GM12878 (cell line): Measurements from ENCODE around the gene TOMM20L. TPM values are rescaled to one million over a fixed set of nuclear protein-coding genes. Genes with fewer than 3 reads are reported as not detected.
A peak's percentile ranks its signal among the peaks of the same experiment; 100 is the strongest.

ENCODE experiments used
- BMI1 ChIP-seq: fragments of 450-650 bp; IDR thresholded peaks from 2 replicates; pipeline ENCODE4 v1.6.1; 2016; ENCODE audit warnings: mild to moderate bottlenecking, moderate library complexity, borderline replicate concordance
- CBFB ChIP-seq: IDR thresholded peaks from 2 replicates; pipeline ENCODE4 v1.6.1; 2016; ENCODE audit warnings: antibody characterized with exemption, low read depth
- CBX5 ChIP-seq: sonication (generic); IDR thresholded peaks from 2 replicates; pipeline ENCODE4 v1.6.1; 2016; ENCODE audit warnings: low read depth, moderate library complexity, mild to moderate bottlenecking, inconsistent platforms
- EP300 ChIP-seq, 2 experiments: fragments of 150-350 bp in 1 of 2; IDR thresholded peaks; 2 replicates each; pipeline ENCODE4 v1.6.1; 2011 to 2012; ENCODE audit warnings: low read depth in 2 of 2, low read length in 2 of 2, borderline replicate concordance in 1 of 2, improper control_type of control experiment in 1 of 2, inconsistent platforms in 1 of 2; ENCODE audit not compliant: control insufficient read depth in 1 of 2
- FOXK2 ChIP-seq: fragments of 450-650 bp; IDR thresholded peaks from 2 replicates; pipeline ENCODE4 v1.6.1; 2017; ENCODE audit warnings: mild to moderate bottlenecking, moderate library complexity
- GABPA ChIP-seq: IDR thresholded peaks from 2 replicates; pipeline ENCODE4 v1.6.1; 2014; ENCODE audit warnings: antibody characterized with exemption, low read depth, mild to moderate bottlenecking, inconsistent platforms
- GATAD2B ChIP-seq: fragments of 450-650 bp; conservative IDR thresholded peaks from 2 replicates; pipeline ENCODE4 v1.6.1; 2017; ENCODE audit warnings: low read depth, mild to moderate bottlenecking, moderate library complexity
- HDGF ChIP-seq: fragments of 450-650 bp; IDR thresholded peaks from 2 replicates; pipeline ENCODE4 v1.6.1; 2016; ENCODE audit warnings: antibody characterized with exemption
- JUND ChIP-seq: IDR thresholded peaks from 2 replicates; pipeline ENCODE4 v1.6.1; 2012; ENCODE audit warnings: low read depth, mild to moderate bottlenecking, low read length, improper control_type of control experiment, moderate library complexity
- KAT2A ChIP-seq: conservative IDR thresholded peaks from 2 replicates; pipeline ENCODE4 v1.6.1; 2011; ENCODE audit warnings: low read depth, low read length; ENCODE audit not compliant: control insufficient read depth
- MTA3 ChIP-seq: IDR thresholded peaks from 2 replicates; pipeline ENCODE4 v1.6.1; 2012; ENCODE audit warnings: low read length, inconsistent platforms, borderline replicate concordance
- NFXL1 ChIP-seq: fragments of 450-650 bp; IDR thresholded peaks from 2 replicates; pipeline ENCODE4 v1.6.1; 2017; ENCODE audit warnings: antibody characterized with exemption, mild to moderate bottlenecking, borderline replicate concordance
- POLR2AphosphoS5 ChIP-seq: IDR thresholded peaks from 2 replicates; pipeline ENCODE4 v1.6.1; 2011; ENCODE audit warnings: mild to moderate bottlenecking, low read length, inconsistent platforms
- POU2F2 ChIP-seq: IDR thresholded peaks from 3 replicates; pipeline ENCODE4 v1.6.1; 2011; ENCODE audit warnings: low read depth, mild to moderate bottlenecking, low read length, borderline replicate concordance
- RAD21 ChIP-seq: IDR thresholded peaks from 2 replicates; pipeline ENCODE4 v1.6.1; 2011; ENCODE audit warnings: mild to moderate bottlenecking, low read depth, low read length, moderate library complexity; ENCODE audit not compliant: insufficient read depth
- RAD51 ChIP-seq: fragments of 450-650 bp; IDR thresholded peaks from 2 replicates; pipeline ENCODE4 v1.6.1; 2016; ENCODE audit warnings: moderate library complexity, mild to moderate bottlenecking, inconsistent platforms
- RELA ChIP-seq: fragments of 450-650 bp; IDR thresholded peaks from 2 replicates; pipeline ENCODE4 v1.8.0; 2014; ENCODE audit warnings: borderline replicate concordance; ENCODE audit not compliant: partially characterized antibody
- RFX5 ChIP-seq: IDR thresholded peaks from 2 replicates; pipeline ENCODE4 v1.6.1; 2011; ENCODE audit warnings: low read depth, low read length, improper control_type of control experiment
- SRF ChIP-seq, 2 experiments: IDR thresholded peaks; 2 replicates each; pipeline ENCODE4 v1.6.1; 2011; ENCODE audit warnings: low read depth in 2 of 2, low read length in 2 of 2, mild to moderate bottlenecking in 1 of 2, moderate library complexity in 1 of 2
- SUPT20H ChIP-seq: IDR thresholded peaks from 2 replicates; pipeline ENCODE4 v1.6.1; 2011; ENCODE audit warnings: low read depth, mild to moderate bottlenecking, low read length, moderate library complexity, borderline replicate concordance; ENCODE audit not compliant: control insufficient read depth
- TCF12 ChIP-seq: IDR thresholded peaks from 2 replicates; pipeline ENCODE4 v1.6.1; 2011; ENCODE audit warnings: low read depth, mild to moderate bottlenecking, low read length
- ZNF207 ChIP-seq: fragments of 450-650 bp; IDR thresholded peaks from 2 replicates; pipeline ENCODE4 v1.6.1; 2014; ENCODE audit warnings: antibody characterized with exemption, mild to moderate bottlenecking, borderline replicate concordance
- ZNF274 ChIP-seq: IDR thresholded peaks from one replicate; pipeline ENCODE4 v1.8.0; 2011; ENCODE audit not compliant: insufficient read length, insufficient read depth
- ZZZ3 ChIP-seq: IDR thresholded peaks from 2 replicates; pipeline ENCODE4 v1.6.1; 2011; ENCODE audit warnings: low read depth; ENCODE audit not compliant: control insufficient read depth, insufficient read length
- polyA plus RNA-seq, 11 experiments: library from polyadenylated mRNA; depleted of rRNA in 4 of 11; unstranded in 6 of 11; stranded (reverse) in 5 of 11; fragments of >200 nt; fragmentation: Nextera tagmentation in 4 of 11; fragmentation: Illumina TruSeq in 1 of 11; extraction: Ambion mirVana in 4 of 11; extraction: Trizol in 1 of 11; gene quantifications; 1 replicate in 1 of 11; 2 replicates in 10 of 11; pipeline versions ENCODE4 v1.2.1 to v1.2.3, GENCODE V29; 2011 to 2016; ENCODE audit warnings: inconsistent platforms in 2 of 11, missing spikeins in 2 of 11, low read depth in 1 of 11
- total RNA-seq, 4 experiments: library from RNA; depleted of rRNA in 3 of 4; stranded (reverse); fragments of >200 nt in 3 of 4; fragmentation: Illumina TruSeq in 1 of 4; extraction: Trizol in 1 of 4; gene quantifications; 2 replicates each; pipeline versions ENCODE4 v1.2.1 to v1.2.3, GENCODE V29; 2013 to 2021
- TF ChIP-seq, protein P1 (sequence below): fragments of 450-650 bp; IDR thresholded peaks from 2 replicates; pipeline ENCODE4 v1.6.1; 2016; ENCODE audit warnings: mild to moderate bottlenecking
- TF ChIP-seq, protein P2 (sequence below): fragments of 450-650 bp; IDR thresholded peaks from 2 replicates; pipeline ENCODE4 v1.6.1; 2017; ENCODE audit warnings: mild to moderate bottlenecking, moderate library complexity

Gene TOMM20L
- total and polyA plus RNA-seq, 10 of the 15 experiments (the other 5 are each of a cell fraction or from before 2014, with no cell fraction given) = 0.28 TPM; not detected in 9

DNA sequence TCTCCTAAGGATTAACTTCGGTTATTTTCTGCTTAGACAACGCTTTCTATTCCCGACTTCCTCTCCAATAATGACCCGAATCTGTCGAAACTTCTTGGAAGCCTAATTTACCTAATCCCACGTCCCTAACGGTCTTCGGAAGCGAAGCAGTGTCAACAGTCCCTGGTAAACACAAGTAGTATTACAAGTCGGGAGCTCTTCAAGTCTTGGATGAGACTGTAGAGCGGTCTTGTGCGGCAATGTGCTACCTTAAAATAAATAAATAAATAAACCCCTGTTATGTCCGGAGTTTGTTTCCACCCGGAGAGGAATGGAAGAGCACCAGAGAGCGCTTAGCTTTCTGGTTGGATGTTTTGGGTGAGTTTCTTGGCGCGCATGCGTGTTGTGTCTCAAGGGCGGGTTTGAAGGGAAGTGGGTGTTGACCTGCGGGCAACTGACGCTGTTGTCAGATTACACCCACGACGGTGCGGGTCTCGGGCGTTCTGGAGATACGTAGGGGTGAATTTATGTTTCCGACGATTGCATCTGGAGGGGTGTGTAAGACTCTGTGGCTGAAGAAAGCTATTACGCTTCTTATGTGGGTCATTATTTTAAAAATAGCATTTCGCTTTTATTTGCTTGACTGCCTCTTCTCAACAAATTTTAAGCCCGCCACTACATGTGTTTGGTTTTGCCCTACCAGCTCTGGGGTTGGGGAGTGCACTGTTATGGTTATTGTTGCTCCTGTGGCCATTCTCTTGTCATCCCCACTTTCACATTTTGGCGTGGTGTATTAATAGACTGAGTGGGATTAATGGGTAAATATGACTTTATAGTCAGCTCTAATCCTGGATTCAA lies 31.8 kb downstream of the TOMM20L start, which contains the start of the genes KIAA0586 and TIMM9 (continued):
- TF ChIP-seq, protein P1, sequence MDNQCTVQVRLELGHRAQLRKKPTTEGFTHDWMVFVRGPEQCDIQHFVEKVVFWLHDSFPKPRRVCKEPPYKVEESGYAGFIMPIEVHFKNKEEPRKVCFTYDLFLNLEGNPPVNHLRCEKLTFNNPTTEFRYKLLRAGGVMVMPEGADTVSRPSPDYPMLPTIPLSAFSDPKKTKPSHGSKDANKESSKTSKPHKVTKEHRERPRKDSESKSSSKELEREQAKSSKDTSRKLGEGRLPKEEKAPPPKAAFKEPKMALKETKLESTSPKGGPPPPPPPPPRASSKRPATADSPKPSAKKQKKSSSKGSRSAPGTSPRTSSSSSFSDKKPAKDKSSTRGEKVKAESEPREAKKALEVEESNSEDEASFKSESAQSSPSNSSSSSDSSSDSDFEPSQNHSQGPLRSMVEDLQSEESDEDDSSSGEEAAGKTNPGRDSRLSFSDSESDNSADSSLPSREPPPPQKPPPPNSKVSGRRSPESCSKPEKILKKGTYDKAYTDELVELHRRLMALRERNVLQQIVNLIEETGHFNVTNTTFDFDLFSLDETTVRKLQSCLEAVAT = peak; percentile 63
- no peak for TF ChIP-seq SUPT20H
- TF ChIP-seq RELA = peak; percentile 41
- TF ChIP-seq GABPA = peak; percentile 90
- no peak; the same call in 1 of the 2 replicates for TF ChIP-seq TCF12
- TF ChIP-seq CBX5 = peak; percentile 95; the same call in 1 of the 2 replicates
- TF ChIP-seq POLR2AphosphoS5 = peak; percentile 75
- no peak for TF ChIP-seq RAD21
- TF ChIP-seq KAT2A = no peak
- no peak for TF ChIP-seq ZNF274
- peak; percentile 76 for TF ChIP-seq ZZZ3
- TF ChIP-seq HDGF = 0 out of 2 replicates have a peak, but pooled peaks have one; percentile 71
- no peak for TF ChIP-seq CBFB
- TF ChIP-seq MTA3 = no peak; the same call in 1 of the 2 replicates
- TF ChIP-seq JUND = peak; percentile 84; the same call in 1 of the 2 replicates
- no peak; the same call in none of the 2 replicates for TF ChIP-seq RAD51
- no peak for TF ChIP-seq NFXL1
- TF ChIP-seq RFX5 = no peak
- TF ChIP-seq, protein P2, sequence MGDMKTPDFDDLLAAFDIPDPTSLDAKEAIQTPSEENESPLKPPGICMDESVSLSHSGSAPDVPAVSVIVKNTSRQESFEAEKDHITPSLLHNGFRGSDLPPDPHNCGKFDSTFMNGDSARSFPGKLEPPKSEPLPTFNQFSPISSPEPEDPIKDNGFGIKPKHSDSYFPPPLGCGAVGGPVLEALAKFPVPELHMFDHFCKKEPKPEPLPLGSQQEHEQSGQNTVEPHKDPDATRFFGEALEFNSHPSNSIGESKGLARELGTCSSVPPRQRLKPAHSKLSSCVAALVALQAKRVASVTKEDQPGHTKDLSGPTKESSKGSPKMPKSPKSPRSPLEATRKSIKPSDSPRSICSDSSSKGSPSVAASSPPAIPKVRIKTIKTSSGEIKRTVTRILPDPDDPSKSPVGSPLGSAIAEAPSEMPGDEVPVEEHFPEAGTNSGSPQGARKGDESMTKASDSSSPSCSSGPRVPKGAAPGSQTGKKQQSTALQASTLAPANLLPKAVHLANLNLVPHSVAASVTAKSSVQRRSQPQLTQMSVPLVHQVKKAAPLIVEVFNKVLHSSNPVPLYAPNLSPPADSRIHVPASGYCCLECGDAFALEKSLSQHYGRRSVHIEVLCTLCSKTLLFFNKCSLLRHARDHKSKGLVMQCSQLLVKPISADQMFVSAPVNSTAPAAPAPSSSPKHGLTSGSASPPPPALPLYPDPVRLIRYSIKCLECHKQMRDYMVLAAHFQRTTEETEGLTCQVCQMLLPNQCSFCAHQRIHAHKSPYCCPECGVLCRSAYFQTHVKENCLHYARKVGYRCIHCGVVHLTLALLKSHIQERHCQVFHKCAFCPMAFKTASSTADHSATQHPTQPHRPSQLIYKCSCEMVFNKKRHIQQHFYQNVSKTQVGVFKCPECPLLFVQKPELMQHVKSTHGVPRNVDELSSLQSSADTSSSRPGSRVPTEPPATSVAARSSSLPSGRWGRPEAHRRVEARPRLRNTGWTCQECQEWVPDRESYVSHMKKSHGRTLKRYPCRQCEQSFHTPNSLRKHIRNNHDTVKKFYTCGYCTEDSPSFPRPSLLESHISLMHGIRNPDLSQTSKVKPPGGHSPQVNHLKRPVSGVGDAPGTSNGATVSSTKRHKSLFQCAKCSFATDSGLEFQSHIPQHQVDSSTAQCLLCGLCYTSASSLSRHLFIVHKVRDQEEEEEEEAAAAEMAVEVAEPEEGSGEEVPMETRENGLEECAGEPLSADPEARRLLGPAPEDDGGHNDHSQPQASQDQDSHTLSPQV = peak; percentile 76
- peak in 1 of 2 experiments; percentile 64; a peak in 2 of 4 replicates for TF ChIP-seq SRF (IDR thresholded peaks at IDR 0.05; ENCODE audit: low read depth in 2 of 2, low read length in 2 of 2)
- TF ChIP-seq GATAD2B = no peak; the same call in 1 of the 2 replicates
- no peak for TF ChIP-seq BMI1
- TF ChIP-seq ZNF207 = peak; percentile 98
- peak; percentile 95 for TF ChIP-seq FOXK2
- no peak for TF ChIP-seq POU2F2
- peak; percentile 19 to 98; a peak in 2 of 4 replicates for TF ChIP-seq EP300 (IDR thresholded peaks at IDR 0.05; ENCODE audit: borderline replicate concordance in 1 of 2, control insufficient read depth in 1 of 2, low read depth in 2 of 2, low read length in 2 of 2)
